HG03060 (cell line): ENCODE results near the gene ANLN.
"Not testable (repeated sequence)": the region's sequence is repeated elsewhere in the genome, so short reads cannot be mapped to it uniquely, and the experiment has no call there.

Source experiments
- ATAC-seq: cut with Tn5 transposase; IDR thresholded peaks from one replicate; pipeline ENCODE4 v1.9.1; 2021; ENCODE audit warnings: low read depth, moderate number of reproducible peaks; ENCODE audit not compliant: unreplicated experiment

The ANLN gene

DNA sequence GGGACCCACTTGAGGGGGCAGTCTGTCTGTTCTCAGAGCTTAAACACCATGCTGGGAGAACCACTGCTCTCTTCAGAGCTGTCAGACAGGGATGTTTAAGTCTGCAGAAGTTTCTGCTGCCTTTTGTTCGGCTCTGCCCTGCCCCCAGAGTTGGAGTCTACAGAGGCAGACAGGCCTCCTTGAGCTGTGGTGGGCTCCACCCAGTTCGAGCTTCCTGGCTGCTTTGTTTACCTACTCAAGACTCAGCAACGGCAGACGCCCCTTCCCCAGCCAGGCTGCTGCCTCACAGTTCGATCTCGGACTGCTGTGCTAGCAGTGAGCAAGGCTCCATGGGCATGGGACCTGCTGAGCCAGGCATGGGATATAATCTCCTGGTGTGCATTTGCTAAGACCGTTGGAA, 11.1 kb upstream of the ANLN start:
- not testable (repeated sequence) for ATAC-seq

DNA sequence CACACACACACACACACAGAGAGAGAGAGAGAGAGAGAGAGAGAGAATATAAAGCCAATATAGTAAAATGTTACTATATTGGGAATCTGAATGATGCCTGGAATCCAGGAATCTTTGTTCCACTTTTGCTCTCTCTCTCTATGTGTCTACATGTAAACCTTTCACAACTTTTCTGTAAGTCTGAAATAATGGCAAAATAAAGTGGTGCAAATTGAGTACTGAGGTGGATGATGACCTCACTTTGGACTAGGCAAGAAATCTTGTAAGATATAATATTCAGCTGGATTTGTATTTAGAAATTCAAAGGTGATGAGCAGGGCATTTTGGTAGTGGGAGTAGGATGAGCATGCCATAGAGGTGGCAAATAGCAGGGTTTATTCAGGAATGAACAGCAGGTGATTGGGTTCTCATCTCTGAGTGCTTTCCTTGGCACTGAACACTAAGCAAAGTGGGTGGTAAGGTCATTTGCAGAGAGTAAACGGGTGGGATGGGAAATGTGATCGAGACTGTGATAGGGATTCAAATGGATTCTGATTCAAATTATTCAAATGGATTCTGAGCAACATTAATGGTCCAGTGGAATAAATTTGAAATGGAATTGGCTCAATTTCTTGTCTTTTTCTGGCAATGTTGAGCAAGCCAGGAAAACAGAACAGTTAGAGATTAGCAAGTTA, 9.7 kb upstream of the ANLN start:
- ATAC-seq = no peak

DNA sequence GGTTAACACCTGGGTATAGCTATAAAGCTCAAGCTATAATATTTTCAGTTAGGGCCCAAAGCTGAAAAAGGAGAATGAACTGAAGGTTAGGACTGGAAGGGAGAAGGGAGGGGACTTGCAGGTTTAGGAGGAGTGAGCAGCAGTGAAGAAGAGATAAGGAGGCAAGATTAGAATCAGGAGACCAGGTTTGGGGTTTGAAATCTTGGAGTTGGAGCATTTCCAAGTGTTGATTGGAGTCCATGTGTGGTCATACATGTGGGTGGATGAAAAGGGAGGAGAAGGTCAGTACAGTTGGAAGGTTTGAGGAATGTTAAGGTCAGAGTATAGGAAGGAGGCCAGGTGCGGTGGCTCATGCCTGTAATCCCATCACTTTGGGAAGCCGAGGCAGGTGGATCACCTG, 8.6 kb upstream of the ANLN start:
- ATAC-seq = no peak

DNA sequence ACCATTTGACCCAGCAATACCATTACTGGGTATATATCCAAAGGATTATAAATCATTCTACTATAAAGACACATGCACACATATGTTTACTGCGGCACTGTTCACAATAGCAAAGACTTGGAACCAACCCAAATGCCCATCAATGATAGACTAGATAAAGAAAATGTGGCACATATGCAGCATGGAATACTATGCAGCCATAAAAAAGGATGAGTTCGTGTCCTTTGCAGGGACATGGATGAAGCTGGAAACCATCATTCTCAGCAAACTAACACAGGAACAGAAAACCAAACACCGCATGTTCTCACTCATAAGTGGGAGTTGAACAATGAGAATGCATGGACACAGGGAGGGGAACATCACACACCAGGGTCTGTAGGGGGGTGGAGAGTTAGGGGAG, 6.4 kb upstream of the ANLN start:
- ATAC-seq = not testable (repeated sequence)

DNA sequence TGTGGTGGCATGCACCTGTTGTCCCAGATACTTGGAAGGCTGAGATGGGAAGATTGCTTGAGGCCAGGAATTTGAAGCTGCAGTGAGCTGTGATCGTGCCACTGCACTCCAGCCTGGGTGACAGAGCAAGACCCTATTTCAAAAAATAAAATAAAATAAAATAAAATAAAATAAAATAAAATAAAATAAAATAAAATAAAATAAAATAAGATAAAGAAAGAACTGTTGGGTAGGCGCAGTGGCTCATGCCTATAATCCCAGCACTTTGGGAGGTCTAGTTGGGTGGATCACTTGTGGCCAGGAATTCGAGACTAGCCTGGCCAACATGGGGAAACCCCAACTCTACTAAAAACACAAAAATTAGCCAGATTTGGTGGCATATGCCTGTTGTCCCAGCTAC, 4.0 kb upstream of the ANLN start:
- ATAC-seq = not testable (repeated sequence)

DNA sequence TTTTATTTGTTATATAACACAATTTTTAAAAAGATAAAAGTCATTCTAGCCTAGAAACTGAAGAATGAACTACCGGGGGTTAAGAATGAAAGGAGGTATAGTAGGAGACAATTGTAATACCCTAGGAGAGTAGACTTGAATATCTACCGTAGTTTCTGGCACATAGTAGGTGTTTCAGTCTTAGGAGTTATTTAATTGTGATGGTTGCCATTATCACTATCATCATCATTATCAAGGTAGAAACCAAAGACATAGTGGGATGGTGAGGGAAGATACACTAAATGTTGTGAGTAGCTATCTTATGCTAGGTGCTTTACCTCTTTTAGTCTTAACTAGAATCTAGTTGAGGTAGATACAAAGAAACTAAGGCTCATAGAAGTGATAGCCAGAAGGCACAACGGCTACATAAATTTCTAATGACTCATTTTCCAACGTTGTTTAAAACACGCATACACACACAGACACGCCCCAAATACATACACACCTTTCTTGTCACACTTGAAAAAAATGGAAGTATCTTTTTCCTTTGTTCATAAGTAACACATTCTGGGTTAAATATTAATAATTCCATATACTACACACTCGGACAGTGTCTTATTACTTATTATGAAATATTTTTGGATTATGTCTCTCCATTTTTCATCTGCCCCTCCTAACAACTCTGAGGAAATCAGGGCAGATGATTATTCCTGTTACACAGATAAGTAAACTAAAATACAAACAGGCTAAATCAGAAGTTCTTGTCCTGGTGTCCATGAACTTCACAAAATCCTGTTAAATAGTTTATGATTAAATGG, 2.0 kb upstream of the ANLN start:
- ATAC-seq = no peak

DNA sequence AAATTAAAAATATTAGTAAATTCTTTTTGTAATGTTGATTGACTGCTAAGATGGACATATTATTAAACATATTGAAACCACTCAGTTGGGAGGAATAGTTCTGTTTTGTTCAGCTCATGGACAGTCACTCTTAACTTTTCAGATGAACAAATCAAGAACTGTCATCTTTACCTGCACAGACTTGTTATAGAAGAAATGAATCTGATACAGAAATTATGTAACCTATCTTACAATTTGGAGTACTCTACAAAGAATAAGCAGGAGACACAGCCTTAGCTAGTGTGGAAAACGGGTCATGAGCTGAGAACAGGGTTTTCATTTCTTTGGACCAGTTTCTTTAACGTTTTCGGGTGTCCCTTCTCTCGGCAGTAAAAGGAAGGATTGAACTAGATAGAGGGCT, 1.2 kb upstream of the ANLN start:
- no peak for ATAC-seq

DNA sequence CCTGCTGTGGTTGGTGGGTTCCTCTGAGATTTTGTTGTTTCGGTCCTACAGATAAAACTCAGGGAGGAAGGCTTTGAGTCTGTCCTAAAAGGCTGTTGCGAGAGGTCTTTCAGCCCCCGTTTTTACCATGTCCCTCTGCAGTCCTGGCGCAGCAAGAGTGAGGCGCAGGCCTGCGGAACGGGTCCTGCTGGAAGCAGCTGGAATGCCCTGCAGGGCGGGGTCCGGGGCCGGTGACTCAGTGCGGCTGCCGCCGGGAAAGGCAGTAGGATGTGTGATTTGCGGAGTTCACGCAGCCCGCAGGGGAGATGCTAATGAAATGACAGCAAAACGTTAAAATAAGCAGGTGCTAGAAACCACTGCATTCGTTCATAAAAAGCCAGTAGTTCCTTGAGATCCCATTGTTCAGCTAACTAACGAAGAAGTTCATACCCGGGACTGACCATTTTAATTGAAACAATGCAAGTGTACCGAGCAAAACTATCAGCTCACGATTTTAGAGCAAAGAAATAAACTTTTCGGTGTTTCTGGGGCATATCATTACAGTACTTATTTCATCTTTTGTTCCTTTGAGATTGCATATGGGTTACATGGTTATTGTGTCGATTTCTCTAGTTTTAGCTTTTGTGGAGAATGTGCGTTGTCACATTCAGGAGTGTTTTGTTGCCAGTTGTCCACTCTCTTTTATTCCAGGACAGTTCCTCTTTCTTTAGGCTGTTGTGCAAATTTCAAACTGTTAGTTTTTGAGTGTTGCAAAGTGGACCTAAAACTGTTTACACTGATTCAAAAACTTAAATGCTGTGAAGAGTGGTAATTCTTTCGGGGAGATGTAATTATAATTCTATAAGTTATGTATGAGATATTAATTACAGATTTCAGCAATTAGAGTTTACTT, 783 bp downstream of the ANLN start:
- no peak for ATAC-seq

DNA sequence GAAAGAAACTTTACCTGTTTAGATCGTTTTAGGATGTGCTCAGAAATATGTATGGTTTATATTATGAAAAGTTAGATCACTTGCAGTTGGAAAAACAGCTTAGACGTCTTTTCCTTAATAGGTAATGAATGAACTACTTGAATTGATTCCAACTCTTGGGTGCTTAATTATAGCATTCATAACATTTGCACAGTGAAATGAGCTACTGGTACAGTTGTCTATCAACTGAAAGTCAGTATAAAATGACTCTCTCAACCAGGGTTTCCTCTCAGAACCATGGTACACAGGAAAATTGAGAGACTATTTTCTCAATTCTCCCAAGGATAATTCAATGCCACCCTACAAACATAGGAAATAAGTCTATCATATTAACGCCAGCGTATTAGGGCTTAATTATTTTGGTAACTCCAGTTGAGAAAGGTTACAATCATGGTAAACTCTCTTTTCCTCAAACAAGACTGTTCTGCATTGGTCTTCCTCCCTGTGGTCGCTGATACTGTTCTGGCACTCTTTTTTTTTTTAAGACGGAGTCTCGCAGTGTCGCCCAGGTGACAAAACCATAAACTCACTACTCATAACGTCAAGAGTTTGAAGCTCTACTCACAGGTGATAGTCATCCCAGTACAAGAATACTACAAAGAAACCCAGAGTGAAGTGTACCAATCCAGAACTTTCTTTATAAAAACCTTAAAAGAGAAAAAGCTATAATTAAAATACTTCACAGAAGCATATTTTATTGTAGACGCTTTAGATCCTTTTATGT, 2.0 kb downstream of the ANLN start:
- ATAC-seq = no peak

DNA sequence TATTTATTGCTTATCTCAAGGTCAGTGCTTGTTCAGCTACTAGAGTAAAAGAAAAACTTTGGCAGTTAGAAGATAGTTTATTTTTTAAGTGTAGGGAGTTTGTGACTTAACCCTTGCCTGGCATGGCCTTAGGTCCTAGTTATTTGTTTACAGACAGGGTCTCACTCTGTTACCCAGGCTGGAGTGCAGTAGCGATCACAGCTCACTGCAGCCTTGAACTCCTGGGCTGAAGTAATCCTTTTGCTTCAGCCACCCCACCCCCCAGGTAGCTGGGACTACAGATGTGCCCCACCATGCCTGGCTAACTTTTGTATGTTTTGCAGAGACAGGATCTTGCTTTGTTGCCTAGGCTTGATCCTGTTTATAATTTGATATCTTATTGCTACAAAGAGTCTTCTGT, 4.2 kb downstream of the ANLN start:
- ATAC-seq = no peak

DNA sequence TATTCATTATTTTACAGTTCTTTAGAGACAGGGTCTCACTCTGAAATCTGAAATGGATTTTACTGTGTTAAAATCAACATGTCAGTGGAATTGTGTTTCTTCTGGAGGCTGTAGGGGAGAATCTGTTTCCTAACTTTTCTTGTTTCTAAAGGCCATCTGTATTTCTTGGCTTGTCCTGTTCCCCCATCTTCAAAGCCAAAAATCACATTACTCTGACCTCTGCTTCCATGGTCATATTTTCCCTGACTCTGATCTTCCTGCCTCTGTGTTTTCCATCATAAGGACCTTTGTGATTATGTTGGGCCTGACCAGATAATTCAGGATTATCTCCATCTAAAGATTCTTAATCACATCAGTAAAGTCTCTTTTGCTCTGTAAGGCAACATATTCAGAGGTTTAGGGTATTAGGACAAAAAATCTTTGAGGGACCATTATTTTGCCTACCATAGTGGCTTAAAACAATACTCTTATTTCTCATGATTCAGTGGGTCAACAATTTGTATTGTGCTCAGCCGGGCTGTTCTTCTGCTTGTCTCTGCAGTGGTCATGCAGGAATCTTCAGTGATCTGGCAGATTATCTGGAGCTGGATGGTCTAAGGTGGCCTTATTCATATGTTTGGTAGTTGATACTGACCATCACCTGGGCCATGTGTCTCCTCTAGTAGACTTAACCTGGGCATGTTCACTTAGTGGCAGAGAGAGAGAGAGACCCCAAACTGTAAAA, 5.7 kb downstream of the ANLN start:
- no peak for ATAC-seq

DNA sequence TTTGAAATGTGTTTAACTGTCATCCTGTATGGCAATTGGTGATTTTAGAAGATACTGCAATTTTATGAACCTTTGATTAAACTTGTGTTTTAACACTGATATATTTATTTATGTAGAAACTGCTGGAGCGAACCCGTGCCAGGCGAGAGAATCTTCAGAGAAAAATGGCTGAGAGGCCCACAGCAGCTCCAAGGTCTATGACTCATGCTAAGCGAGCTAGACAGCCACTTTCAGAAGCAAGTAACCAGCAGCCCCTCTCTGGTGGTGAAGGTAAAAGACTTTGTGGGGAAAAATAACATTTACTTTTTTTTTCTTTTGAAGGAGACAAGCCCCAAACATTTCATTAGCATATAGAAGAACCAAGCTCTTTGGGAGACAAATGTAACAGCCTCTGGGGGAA, 6.5 kb downstream of the ANLN start:
- ATAC-seq = no peak

DNA sequence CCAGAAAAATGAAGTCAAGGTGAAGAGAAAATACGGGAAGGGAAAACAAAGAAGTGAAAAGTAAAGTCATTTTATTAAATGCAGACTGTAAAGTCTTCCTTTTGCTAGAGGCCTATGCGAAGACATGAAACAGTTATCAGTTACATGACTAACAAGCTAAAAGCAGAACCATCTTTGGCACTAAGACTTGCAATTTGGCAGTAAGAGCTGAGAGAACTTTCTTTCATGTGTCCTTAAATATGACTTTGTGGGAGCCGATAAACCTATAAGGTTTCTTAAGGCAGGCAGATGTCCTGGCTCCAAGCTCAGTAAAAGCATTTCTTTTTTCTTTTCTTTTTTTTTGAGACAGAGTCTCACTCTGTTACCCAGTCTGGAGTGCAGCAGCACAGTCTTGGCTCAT, 10.4 kb downstream of the ANLN start:
- ATAC-seq = no peak

DNA sequence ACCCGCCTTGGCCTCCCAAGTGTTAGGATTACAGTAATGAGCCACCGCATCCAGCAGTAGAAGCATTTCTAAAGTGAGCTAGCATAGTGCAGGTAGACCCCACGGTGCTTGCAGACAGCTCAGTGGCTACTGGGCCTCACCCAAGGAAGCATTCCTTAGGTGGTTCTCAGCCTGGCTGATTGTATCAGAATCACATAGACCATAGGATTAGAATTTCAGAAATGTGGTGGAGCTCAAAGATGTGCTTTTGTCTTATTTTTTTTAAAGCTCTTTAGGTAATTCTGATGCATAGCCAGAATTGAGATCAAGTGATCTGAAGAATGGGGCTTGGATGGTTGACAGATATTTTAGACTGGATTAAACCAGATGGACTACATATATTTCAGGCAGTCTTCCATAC, 10.9 kb downstream of the ANLN start:
- no peak for ATAC-seq

DNA sequence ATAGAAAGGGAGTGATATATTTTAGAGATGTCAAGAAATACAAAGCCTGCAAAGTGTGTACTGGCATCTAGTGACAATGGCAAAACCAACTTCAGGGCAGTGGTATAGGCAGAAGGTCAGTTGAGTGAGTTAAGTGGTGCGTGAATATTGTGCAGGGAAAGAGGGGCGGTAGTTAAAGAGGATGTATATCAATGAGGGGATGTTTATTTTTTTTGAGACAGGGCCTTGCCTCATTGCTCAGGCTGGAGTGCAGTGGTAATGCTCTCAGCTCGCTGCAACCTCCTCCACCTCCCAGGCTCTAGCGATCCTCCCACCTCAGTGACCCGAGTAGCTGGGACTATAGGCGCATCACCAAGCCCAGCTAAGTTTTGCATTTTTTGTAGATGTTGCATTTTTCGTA, 13.8 kb downstream of the ANLN start:
- no peak for ATAC-seq

DNA sequence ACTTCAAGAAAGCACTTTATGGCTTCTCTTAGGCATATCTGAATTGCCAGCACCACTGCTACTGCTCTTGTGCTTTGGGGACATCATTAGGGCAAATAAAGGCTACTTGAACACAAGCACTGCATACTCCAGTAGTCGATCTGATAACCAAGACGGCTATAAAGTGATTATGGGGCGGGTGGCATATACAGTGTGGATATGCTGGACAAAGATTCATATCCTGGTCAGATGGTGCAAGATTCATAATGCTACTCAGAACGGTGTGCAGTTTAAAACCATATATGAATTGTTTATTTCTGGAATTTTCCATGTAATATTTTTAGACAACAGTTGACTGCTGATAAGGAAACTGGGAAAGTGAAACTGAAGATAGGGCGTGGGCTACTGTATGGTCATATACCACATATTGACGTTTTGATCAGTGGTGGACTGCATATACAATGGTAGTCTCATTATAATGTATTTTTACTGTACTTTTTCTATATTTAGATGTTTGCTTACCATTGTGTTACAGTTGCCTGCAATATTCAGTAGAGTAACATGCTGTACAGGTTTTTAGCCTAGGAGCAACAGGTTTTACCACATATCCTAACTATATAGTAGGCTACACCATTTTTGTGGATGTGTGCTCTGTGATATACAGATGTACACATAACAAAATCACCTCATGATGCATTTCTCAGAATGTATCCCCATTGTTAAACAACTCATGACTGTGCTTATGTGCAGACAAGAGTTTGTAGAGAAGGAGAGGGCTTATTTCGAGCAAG, 15.2 kb downstream of the ANLN start:
- no peak for ATAC-seq

DNA sequence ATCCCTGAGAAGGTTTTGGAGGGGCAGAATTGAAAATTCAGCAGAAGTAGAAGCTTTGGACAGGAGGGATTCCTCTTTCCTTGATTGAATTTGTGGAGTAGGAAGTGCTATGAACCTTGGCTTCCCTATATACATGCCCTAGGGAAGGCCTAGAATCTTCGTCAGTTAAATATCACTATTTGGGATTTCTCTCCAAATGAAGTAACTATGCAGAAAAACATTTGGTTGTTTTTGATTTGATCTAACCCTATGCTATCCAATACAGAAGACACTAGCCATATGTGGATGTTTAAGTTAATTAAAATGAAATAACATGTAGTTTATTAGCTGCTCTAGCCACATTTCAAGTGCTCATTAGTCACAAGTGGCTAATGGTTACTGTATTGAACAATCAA, 15.7 kb downstream of the ANLN start:
- no peak for ATAC-seq

DNA sequence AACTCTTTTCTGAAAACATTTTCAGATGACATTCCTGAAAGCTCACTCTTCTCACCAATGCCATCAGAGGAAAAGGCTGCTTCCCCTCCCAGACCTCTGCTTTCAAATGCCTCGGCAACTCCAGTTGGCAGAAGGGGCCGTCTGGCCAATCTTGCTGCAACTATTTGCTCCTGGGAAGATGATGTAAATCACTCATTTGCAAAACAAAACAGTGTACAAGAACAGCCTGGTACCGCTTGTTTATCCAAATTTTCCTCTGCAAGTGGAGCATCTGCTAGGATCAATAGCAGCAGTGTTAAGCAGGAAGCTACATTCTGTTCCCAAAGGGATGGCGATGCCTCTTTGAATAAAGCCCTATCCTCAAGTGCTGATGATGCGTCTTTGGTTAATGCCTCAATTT, 16.5 kb downstream of the ANLN start:
- ATAC-seq = no peak
